DMS 273 (cell line): ENCODE results near the gene REV3L.

Source experiments
- DNase-seq: peaks from one replicate; lab custom pipeline; 2025; ENCODE audit not compliant: unreplicated experiment; lab: John Stamatoyannopoulos, UW

The REV3L gene

GRCh38 chr6:111471958-111472357, 11.1 kb downstream of the REV3L start:
- no peak for DNase-seq

DNA sequence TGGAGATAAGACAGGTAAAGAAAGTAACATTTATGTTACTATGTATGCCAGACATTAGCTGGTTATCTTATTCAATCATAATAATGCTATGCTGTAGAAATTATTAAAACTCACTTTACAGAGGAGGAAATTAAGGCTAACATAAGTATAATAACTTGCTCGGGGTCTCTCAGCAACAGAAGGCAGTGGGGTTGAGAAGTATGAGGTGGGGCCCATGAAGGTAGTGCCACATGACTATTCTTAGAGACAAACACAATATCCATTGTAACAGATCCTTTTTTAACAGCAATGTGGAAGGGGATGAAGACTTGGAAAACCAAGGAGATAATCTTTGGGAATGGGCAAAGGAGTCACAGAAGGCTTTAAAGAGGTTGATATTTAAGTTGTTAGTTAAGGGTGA, 11.5 kb downstream of the REV3L start:
- DNase-seq: no peak

DNA sequence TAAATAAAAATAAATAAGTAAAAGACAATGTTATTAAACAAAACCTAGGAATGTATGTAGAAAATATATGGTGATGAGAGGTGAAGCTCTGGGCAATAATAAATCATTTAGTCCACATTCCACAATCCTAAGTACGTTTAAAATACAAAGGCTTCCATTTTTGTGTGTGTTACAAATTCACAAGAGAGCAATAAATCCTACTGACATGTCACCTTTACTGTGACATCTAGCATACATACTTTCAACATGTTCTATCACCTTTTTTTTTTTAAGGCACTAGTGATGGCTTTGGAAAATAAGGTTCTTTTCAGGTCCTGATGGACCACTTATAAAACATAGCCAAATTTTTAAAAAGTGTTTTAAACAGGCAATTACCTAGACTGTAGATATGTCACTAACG, 12.0 kb downstream of the REV3L start:
- no peak for DNase-seq

GRCh38 chr6:111469543-111469942, 13.5 kb downstream of the REV3L start:
- no peak for DNase-seq

GRCh38 chr6:111468329-111469012, 14.5 kb downstream of the REV3L start:
- DNase-seq: no peak

GRCh38 chr6:111464184-111464583, 18.8 kb downstream of the REV3L start:
- no peak for DNase-seq

- DNase-seq: no peak
Measured at GRCh38 chr6:111462770-111463391, 20.1 kb downstream of the REV3L start.

DNA sequence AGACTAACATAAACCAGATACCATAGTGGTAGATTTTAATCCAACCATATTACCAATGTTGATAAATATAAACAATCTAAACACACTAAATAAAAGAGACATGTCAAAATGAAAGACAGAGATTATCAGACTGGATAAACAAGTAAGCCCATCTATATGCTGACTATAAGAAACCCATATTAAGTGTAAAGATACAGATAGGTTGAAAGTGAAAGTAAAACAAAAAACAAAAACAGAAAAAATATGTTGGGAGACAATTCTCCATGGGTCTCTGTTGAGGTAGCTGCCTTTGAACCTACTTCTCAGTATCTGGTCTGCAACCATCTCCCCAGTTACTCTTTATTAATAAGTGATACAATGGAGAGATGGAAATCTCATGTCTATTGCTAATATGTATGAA, 21.2 kb downstream of the REV3L start:
- no peak for DNase-seq

DNA sequence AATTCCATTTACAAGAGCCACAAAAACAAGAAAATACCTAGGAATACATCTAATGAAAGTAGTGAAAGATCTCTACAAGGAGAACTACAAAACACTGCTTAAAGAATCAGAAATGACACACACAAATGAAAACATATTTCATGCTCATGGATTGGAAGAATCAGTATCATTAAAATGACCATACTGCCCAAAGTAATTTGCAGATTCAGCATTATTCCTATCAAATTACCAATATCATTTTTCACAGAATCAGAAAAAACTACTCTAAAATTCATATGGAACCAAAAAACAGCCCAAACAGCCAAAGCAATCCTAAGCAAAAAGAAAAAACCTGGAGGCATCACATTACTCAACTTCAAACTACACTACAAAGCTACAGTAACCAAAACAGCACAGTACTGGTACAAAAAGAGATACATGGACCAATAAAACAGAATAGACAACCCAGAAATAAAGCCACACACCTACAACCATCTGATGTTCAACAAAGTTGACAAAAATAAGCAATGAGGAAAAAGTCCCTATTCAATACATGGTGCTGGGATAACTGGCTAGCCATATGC, 24.3 kb downstream of the REV3L start:
- DNase-seq: no peak

- no peak for DNase-seq
Measured at GRCh38 chr6:111456208-111456607, 26.8 kb downstream of the REV3L start.

DNA sequence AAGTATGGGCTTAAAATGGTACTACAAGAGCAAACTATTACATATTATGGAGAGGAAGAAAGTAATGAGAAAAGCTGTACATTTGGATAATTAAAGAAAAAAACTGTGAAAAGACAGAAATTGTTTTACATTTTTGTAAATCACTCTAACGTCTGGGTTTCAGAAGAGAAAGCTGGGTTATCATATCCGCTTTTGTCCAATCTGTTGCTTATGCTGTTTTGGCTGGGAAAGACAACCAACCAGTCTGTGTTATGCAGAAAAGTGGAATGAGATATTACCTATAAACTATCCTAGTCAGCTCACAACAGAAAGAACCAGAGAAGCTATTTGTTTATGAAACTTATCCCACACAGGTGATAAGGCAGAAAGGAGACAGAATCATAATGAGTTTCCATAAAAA, 32.4 kb downstream of the REV3L start:
- no peak for DNase-seq

DNA sequence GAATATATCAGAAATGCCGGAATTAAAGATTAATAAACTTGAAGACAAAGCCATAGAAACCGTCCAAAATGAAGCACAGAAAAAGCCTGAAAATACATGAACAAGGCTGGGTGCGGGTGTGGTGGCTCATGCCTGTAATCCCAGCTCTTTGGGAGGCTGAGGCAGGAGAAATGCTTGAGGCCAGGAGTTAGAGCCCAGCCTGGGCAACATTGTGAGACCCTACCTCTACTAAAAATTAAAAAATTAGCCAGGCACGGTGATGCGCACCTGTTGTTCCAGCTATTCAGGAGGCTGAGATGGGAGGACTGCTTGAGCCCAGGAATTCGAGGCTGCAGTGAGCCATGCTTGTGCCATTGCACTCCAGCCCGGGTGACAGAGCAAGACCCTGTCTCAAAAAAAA, 32.9 kb downstream of the REV3L start:
- DNase-seq: no peak

GRCh38 chr6:111449129-111449528, 33.9 kb downstream of the REV3L start:
- no peak for DNase-seq

GRCh38 chr6:111447051-111447450, 36.0 kb downstream of the REV3L start:
- no peak for DNase-seq

GRCh38 chr6:111445861-111446267, 37.2 kb downstream of the REV3L start:
- DNase-seq: no peak

DNA sequence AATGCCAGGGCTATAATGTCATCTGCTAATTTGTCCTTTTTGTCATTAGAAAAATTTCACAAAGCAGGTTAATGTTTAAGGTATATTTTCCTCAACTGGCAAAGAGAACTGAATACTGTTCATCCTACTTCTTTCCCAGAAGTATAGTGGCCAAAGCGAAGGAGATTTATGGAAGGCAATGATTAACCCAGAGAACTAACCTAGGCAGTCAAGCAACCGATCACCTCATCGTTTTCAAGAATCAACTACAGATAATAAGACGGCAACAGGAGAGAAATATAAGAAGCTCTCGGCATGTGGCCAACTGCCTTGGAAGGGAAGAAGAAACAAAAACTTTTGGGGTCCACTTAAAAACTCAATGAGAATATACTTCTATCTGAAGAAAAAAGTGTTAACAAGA, 38.2 kb downstream of the REV3L start:
- DNase-seq: no peak

DNA sequence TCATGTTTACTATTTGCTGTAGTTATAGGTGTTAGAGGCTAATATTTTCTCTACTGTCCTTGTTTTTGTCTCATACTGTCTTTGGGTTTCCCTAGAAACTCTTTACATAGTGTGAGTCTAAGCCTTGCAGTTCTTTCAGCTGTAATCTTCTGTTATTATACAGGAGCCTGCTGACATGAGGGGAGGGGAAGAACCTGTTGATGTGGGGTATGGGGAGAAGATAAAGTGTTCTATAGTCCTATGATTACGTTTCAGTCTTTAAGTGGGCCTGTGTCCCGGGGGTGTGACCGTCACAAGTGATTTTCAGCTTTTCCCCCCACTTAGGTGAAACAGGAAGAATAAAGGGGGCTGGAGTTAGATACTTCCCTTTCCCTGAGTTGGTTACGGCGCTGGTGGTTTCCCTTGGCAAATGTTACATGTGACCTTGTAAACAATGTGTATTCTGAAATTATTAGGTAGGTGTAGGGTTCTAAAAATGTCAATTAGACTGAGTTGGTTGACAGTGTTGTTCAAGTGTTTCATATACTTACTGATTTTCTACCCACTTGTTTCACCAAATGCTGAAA, 41.3 kb downstream of the REV3L start:
- no peak for DNase-seq

GRCh38 chr6:111439171-111439570, 43.8 kb downstream of the REV3L start:
- DNase-seq: no peak

DNA sequence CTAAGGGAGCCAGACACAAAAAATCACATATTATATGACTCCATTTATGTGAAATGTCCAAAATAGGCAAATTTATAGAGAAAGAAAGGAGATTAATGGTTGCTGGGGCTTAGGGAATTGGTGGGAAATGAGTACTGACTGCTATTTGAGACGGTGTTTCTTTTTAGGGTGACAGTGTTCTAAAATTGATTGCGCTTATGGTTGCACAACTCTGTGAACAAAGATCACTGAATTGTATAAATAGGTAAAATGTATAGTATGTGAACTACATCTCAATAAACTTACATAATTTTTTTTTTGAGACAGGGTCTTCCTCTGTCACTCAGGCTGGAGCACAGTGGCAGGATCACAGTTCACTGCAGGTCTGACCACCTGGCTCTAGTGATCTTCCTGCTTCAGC, 45.4 kb downstream of the REV3L start:
- DNase-seq: no peak

- DNase-seq: no peak
Measured at GRCh38 chr6:111432511-111432910, 50.5 kb downstream of the REV3L start.

DNA sequence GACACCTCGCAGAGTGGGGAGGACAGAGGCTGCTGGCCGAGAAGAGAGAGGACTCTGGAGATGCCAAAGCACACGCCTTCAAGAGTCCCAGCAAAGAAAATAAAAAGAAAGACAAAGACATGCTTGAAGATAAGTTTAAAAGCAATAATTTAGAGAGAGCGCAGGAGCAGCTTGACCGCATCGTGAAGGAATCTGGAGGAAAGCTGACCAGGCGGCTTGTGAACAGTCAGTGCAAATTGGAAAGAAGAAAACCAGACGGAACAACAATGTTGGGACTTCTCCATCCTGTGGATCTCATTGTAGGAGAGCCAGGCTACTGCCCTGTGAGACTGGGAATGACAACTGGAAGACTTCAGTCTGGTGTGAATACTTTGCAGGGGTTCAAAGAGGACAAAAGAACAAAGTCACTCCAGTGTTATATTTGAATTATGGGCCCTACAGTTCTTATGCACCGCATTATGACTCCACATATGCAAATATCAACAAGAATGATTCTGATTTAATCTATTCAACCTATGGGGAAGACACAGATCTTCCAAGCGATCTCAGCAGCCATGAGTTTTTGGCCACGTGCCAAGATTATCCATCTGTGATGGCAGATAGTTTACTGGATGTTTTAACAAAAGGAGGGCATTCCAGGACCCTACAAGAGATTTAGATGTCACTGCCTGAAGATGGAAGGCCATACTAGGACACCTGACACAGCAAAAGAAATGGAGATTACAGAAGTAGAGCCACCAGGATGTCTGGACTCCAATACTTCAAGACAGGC, 52.2 kb downstream of the REV3L start:
- peak; percentile 48 for DNase-seq

GRCh38 chr6:111429571-111429970, 53.4 kb downstream of the REV3L start:
- DNase-seq: no peak
